HL-60 (cell line): Measurements from ENCODE around the gene MESD.

Experiments used
- GABPA ChIP-seq: IDR thresholded peaks from 2 replicates; pipeline ENCODE4 v1.6.1; 2012; ENCODE audit warnings: low read depth
- POLR2AphosphoS5 ChIP-seq: IDR thresholded peaks from 2 replicates; pipeline ENCODE4 v1.6.1; 2012; ENCODE audit warnings: low read depth
- TF ChIP-seq, protein P1 (sequence below): IDR thresholded peaks from one replicate; pipeline ENCODE4 v1.5.1; 2011; ENCODE audit warnings: low read length, control low read depth, inconsistent platforms; ENCODE audit not compliant: insufficient read depth

DNA sequence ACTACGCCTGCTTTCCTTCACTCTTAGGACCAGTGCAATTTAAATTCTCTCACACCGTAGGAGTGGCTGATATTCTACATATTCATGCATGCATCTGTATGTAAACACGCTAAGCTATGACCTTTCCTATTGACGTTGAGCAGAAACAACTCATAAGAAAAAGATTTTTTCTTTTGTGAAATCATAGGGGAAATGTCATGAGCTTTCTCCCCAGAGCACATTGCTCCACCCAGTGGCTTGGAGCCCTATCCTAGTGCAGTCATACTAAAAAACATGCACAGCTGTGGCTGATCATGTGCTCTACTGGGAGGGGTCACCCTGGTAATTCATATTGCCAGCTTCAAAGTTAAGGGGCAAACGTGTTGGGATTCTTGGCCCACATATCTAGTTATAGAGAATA, 1.8 kb upstream of the MESD start:
- TF ChIP-seq, protein P1, sequence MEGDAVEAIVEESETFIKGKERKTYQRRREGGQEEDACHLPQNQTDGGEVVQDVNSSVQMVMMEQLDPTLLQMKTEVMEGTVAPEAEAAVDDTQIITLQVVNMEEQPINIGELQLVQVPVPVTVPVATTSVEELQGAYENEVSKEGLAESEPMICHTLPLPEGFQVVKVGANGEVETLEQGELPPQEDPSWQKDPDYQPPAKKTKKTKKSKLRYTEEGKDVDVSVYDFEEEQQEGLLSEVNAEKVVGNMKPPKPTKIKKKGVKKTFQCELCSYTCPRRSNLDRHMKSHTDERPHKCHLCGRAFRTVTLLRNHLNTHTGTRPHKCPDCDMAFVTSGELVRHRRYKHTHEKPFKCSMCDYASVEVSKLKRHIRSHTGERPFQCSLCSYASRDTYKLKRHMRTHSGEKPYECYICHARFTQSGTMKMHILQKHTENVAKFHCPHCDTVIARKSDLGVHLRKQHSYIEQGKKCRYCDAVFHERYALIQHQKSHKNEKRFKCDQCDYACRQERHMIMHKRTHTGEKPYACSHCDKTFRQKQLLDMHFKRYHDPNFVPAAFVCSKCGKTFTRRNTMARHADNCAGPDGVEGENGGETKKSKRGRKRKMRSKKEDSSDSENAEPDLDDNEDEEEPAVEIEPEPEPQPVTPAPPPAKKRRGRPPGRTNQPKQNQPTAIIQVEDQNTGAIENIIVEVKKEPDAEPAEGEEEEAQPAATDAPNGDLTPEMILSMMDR = no peak
- TF ChIP-seq GABPA (no peak), POLR2AphosphoS5 (no peak)
